HG02623 (cell line): ENCODE data around the gene GPATCH8.
"Not testable (repeated sequence)": the region's sequence is repeated elsewhere in the genome, so short reads cannot be mapped to it uniquely, and the experiment has no call there.

Experiments used
- ATAC-seq: cut with Tn5 transposase; IDR thresholded peaks from one replicate; pipeline ENCODE4 v1.9.1; 2021; ENCODE audit warnings: moderate library complexity; ENCODE audit not compliant: unreplicated experiment

GPATCH8 gene

GRCh38 chr17:44378171-44378705 lies 125.0 kb downstream of the GPATCH8 start:
- no peak for ATAC-seq

DNA sequence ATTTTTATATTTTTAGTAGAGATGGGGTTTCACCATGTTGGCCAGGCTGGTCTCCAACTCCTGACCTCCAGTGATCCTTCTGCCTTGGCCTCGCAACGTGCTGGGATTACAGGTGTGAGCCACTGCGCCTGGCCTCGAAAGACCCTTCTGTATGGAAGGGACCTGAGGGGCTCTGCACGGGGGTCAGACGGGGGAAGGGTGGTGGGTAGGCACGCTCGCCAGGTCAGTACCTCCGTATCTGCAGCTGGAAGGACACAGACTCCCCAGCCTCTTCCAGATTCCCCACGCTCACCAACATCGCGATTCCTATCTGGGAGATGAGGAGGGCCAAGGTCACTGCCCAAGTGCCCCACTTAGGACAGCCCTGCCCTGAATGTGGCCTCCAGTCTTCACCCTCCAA lies 126.4 kb downstream of the GPATCH8 start:
- ATAC-seq: no peak

GRCh38 chr17:44376124-44376523 lies 127.1 kb downstream of the GPATCH8 start:
- ATAC-seq: no peak

DNA sequence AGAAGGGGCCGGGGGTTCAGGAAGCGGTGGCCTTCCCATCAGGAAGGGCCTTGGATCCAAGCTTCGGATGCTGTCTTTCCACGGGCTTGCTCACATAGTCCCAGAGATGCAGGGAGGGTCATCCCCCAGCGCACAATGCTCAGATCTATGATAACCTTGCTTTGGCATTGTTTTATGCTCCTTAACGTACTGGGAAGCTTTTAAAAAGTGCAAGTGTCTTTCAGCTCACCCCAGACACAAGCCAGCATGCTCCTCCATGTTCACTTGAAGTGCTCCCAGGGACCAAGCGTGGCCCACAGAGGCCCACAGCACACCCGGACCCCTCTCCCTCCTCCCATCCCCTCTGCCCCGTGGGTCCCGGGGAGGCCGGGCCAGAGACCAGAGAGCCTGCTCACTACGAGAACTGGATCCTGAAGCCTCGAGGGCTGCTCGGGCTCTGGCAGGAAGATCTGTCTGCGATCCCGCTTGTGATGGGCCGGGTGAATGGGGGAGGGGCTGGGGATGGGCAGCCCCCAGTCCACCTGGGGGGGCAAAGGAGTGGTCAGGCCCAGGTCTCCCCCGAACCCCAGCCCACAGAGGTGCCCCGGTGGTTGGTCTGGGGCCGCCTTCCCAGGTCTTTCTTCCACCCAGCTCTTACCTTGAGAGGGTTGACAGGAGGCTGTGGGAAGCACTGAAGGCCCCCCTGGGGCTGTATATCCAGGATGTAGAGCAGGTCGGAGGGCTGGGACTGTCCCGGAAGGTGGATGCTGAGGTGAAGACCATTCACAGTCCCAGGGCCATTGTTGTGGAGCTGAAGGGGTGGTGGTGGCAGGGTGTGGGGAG lies 127.8 kb downstream of the GPATCH8 start:
- ATAC-seq: no peak

DNA sequence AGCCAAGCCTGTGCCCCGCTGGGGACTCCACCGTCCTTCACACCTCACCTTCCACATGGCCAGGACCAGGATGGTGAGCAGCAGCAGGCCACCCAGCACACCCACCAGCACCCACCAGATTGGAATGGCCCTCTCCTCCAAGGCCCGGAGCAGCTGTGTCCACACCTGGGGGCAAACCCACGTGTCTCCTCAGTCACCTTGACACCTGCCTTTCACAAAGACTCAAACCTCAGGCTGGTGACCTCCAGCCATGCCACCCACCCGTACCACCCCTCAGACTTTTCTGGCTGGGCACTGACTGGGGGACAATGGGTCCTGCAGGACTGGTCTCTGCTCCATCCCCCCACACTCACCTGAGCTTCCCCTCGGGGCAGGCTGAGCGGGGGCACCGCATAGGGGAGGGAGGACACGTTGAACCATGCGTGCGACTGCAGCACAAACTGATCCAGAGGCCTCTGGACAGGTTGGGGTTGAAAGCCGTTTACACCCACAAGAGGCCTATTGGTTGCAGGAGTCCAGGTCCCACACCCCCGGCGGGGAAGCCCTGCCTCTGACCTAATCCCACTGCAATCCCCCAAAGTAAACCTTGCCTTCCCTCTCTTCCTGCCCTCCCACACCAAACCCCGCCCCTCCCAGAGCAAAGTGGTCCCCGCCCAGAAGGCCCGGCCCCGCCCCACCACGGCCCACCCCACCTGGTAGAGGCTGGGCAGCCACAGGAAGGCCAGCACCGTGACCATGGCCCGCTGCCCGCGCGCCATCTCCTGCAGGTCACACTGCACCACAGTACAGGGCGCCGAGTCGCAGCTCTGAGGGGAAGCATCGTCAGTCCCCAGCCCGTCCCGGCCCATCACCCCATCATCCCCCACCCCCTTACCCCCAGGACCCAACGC lies 128.7 kb downstream of the GPATCH8 start:
- no peak for ATAC-seq

DNA sequence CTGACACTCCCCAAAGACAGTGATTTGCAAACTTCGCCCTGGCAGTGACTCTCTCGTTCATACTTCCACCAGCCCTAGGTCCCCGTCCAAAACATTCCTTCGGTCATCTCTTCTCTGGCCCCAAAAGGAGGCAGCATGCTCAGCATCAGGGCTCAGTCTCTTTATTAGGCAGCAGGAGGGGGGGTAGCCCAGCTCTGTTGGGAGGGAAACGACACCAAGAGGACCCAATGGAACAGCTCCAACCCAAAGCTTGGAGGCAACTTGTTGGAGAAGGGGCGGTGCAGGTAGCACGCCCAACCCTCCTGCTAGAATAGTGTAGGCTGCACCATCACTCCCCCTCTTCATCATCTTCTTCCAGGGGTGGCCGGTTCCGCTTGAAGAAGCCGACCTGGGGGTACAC lies 131.2 kb downstream of the GPATCH8 start:
- ATAC-seq: no peak

DNA sequence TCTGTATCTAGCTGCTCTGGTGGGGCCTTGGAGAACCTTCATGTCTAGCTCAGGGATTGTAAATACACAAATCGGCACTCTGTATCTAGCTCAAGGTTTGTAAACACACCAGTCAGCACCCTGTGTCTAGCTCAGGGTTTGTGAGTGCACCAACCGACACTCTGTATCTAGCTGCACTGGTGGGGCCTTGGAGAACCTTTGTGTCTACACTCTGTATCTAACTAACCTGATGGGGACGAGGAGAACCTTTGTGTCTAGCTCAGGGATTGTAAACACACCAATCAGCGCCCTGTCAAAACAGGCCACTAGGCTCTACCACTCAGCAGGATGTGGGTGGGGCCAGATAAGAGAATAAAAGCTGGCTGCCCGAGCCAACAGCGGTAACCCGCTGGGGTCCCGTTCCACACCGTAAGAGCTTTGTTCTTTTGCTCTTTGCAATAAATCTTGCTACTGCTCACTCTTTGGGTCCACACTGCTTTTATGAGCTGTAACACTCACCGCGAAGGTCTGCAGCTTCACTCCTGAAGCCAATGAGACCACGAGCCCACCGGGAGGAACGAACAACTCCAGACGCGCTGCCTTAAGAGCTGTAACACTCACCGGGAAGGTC lies 133.7 kb downstream of the GPATCH8 start:
- ATAC-seq: not testable (repeated sequence)

DNA sequence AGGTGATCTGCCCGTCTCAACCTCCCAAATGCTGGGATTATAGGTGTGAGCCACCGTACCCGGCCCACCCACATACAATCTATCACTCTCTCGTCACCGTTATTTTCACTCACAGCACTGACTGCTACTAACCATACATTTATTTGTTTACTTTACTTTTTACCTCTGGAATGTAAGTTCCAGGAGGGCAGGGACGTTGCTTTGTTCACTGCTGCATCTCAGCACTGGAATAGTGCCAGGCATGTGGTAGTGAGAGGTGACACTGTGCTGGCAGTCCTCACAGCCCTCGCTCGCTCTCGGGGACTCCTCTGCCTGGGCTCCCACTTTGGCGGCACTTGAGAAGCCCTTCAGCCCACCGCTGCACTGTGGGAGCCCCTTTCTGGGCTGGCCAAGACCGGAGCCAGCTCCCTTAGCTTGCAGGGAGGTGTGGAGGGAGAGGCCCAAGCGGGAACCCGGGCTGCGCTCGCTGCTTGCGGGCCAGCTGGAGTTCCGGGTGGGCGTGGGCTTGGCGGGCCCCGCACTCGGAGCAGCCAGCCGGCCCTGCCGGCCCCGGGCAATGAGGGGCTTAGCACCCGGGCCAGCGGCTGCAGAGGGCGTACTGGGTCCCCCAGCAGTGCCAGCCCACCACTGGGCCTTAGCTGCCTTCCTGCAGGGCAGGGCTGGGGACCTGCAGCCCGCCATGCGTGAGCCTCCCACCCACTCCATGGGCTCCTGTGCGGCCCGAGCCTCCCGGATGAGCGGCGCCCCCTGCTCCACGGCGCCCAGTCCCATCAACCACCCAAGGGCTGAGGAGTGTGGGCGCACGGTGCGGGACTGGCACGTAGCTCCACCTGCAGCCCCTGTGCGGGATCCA lies 134.6 kb downstream of the GPATCH8 start:
- ATAC-seq: not testable (repeated sequence)

DNA sequence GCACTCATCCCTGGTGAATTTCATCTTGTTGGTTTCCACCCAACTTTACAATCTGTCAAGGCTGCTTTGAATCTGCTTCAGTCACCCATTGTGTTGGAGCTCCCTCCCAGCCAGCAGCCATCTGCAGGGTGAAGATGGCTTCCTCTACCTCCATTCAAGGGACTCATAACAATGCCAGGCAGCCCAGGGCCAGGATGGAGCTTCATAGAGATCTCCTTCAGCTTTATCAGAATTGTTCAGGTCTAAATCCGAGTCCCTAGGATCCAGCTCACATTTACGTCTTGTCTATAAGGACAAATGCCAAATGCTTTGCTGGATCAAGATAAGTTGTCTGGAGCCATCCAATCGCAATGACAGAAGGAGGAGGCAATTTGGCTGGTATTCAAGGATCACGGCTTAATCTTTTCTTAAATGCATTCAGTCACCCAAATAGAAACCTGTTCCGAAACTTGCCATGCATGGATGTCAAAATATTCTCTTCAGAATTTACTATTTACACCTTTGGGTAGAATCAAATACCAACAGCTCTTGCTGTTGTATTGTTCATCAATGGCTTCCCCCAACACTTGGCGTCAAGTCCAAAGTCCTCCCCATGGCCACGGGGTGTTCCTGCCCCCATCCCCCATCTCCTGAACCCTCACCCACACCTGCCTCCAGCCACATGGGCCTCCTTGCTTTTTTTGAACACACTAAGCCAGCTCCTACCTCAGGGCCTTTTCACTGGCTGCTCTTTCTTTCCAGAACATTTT lies 135.8 kb downstream of the GPATCH8 start:
- ATAC-seq: no peak

GRCh38 chr17:44365051-44365450 lies 138.2 kb downstream of the GPATCH8 start:
- not testable (repeated sequence) for ATAC-seq

DNA sequence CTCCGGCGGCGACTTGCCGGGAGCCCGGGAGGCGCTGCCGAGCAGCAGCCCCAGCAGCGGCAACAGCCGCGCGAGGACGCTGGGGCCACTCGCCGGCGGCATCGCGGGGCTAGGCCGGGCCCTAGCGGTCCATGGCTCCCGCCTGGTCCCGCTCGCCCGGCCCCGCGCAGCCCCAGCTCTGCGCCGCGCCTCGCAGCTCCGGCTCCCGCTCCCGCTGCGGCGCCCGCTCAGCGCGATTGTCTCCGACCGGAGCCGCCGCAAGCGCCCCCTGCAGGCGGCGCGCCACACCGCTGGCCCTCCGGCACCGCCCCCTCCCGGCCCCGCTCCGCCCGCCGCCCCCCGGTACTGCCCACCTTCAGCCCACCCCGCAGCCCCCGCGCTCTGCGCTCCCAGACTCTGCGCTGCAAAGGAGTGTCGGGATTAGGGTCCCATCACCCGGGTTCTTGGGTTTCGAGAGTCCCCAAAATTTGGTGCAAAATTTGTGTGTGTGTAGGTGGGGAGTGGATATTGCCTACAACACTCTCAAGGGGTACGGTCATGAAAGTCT lies 139.5 kb downstream of the GPATCH8 start, which contains the start of gene FAM171A2:
TSS of gene FAM171A2 (minus strand) at position 241 of the 547 bp plus-strand sequence. CDS start at position 102, 139 bp downstream.
- ATAC-seq: no peak

- no peak for ATAC-seq
Observed at GRCh38 chr17:44362949-44363612, 140.1 kb downstream of the GPATCH8 start.

- ATAC-seq: no peak
Observed at GRCh38 chr17:44362459-44362948, 140.7 kb downstream of the GPATCH8 start.

- no peak for ATAC-seq
Observed at GRCh38 chr17:44361292-44362260, 141.6 kb downstream of the GPATCH8 start.

DNA sequence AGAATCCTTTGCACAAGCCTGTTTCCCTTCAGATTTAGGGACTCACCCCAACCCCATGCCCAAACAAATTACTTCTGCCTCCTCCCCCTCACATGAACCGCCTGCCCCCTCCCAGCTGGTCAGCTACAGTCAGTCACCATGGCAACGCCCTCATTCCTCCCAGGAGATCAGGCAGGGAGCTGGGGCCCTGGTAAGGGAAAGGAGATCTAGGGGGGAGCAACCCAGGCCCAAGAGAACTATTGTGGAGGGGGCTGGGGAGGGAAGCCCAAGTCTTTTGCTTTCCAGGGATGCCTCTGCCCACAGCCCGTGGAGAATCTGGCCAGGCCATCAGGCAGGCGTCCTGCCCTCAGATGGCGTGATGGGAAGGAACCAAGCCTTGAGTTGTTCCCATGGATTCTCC lies 142.4 kb downstream of the GPATCH8 start:
- no peak for ATAC-seq

DNA sequence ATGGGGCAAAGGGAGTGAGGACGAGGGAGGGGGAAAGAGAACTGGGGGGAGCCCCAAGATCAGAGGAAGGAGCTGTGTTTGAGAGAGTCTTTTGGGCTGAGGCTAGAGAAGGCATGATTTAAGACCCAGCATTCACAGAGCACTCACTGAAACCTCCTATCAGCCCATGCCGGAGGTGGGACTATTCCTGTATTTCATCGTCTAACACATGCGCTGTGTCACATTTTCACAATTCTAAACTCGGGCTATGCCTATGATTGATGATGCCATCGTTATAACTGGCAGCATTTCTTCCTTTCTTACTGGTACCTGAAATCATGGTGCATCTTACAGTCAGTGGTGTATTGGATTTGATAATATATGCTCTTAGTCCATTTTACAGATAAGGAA lies 143.1 kb downstream of the GPATCH8 start:
- ATAC-seq: no peak

DNA sequence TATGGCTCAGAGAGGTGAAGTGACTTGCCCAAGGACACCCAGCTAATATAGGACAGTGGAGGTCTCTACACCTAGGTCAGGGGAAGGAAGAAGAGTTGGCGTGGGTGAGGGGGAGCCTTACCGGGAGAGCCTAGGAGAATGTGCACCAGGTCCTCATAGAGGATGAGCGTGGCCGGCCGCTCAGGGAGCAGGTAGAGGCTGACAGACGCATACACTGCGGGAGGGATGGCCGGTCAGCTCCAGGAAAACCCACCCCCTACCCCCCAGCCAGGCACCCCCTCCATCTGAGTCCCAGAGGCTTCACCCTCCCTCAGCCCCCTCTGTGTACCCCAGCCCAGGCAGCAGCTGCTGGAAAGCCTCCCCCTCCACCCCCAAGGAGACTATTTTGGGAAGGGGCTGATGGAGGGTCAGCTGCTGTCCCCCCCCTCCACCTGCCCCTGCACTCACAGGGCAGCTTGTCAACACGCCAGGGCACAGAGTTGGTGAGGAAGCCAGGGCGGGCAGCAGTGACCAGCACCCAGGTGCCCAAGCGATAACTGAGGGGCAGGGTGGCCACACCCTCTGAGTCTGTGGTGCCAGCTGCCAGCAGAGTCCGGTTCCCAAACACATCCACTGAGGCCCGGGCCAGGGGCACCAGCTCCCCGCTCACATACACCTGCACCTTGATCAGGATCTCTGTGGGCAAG lies 143.6 kb downstream of the GPATCH8 start:
- ATAC-seq: no peak
